BLaER1 treated with 17β-estradiol and CSF1 and Interleukin-3, amounts not matched to agents 10 nM and 100 nM (cell line): ENCODE data around the gene CX3CL1.
A peak's percentile ranks its signal among the peaks of the same experiment; 100 is the strongest.
"Not testable (repeated sequence)": the region's sequence is repeated elsewhere in the genome, so short reads cannot be mapped to it uniquely, and the experiment has no call there.

Source experiments
- H3K27ac ChIP-seq, 11 experiments: shearing (Covaris generic); formaldehyde crosslinking; 2 replicates each; pipeline ENCODE4 v1.8.1; 2022
- H3K27me3 ChIP-seq, 11 experiments: shearing (Covaris generic); formaldehyde crosslinking; 2 replicates each; pipeline ENCODE4 v1.8.1; 2022
- H3K36me3 ChIP-seq, 11 experiments: shearing (Covaris generic); formaldehyde crosslinking; 2 replicates each; pipeline ENCODE4 v1.8.1; 2022
- H3K4me1 ChIP-seq, 10 experiments: shearing (Covaris generic); formaldehyde crosslinking; 2 replicates each; pipeline ENCODE4 v1.8.1; 2022
- H3K4me2 ChIP-seq, 11 experiments: shearing (Covaris generic); formaldehyde crosslinking; 2 replicates each; pipeline ENCODE4 v1.8.1; 2022
- H3K4me3 ChIP-seq, 10 experiments: shearing (Covaris generic); formaldehyde crosslinking; 2 replicates each; pipeline ENCODE4 v1.8.1; 2022
- H3K9ac ChIP-seq, 11 experiments: shearing (Covaris generic); formaldehyde crosslinking; 2 replicates each; pipeline ENCODE4 v1.8.1; 2022
- H3K9me3 ChIP-seq, 11 experiments: shearing (Covaris generic); formaldehyde crosslinking; replicated peaks in 1 of 11; 2 replicates each; pipeline ENCODE4 v1.8.1; 2022
- H4K20me1 ChIP-seq, 11 experiments: shearing (Covaris generic); formaldehyde crosslinking; 2 replicates each; pipeline ENCODE4 v1.8.1; 2022
- Cebpa-rat ChIP-seq, 11 experiments: shearing (Covaris generic); IDR thresholded peaks; 2 replicates each; pipeline ENCODE4 v1.8.1; 2022

The CX3CL1 gene

GRCh38 chr16:57341441-57342303 lies 30.6 kb upstream of the CX3CL1 start:
- H3K4me1 ChIP-seq: peaks cover 27 to 40% (median 30%) of the 10 kb centered on the region in 10 experiments
- H3K27me3 ChIP-seq: no peaks in the 10 kb centered on the region
- TF ChIP-seq Cebpa-rat (IDR thresholded peaks at IDR 0.05): no peak
- no peak overlapping the region for H3K4me3 ChIP-seq
- no peak overlapping the region for H3K9ac ChIP-seq
- H3K9me3 ChIP-seq: peaks cover 5 to 20% (median 15%) of the 10 kb centered on the region in 11 experiments; a peak in 19 of 22 replicates
- no peak overlapping the region for H3K27ac ChIP-seq
- H4K20me1 ChIP-seq: no peaks in the 10 kb centered on the region
- no peaks in the 10 kb centered on the region for H3K36me3 ChIP-seq
- peak overlapping the region in 10 of 11 experiments; percentile 38 to 85 (median 58); a peak in 20 of 22 replicates for H3K4me2 ChIP-seq

GRCh38 chr16:57342606-57343005 lies 29.7 kb upstream of the CX3CL1 start:
- not testable (repeated sequence) for H3K27ac ChIP-seq

DNA sequence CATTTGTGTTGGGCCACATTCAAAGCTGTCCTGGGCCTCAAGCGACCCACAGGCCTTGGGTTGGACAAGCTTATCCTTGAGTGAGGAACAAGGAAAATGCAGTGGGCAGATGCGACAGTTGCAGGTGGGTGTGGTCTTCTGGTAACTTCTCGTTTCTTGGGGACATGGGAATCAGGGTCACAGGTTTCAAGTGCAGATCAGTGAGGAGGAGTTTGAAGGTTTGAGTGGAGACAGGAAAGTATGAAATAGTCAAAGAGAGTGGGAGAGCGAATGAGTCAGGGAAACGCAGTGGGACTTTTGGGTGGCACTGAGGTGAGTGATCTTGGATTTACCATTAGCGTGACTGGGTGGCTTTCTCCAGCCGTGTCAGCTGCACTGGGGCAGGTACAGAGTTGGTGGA lies 29.1 kb upstream of the CX3CL1 start:
- H3K27ac ChIP-seq: no peak overlapping the region
- H3K4me3 ChIP-seq: no peak overlapping the region
- no peak for TF ChIP-seq Cebpa-rat (IDR thresholded peaks at IDR 0.05)
- no peaks in the 10 kb centered on the region for H3K36me3 ChIP-seq
- H3K4me1 ChIP-seq: peaks cover 27 to 48% (median 30%) of the 10 kb centered on the region in 10 experiments
- no peaks in the 10 kb centered on the region for H4K20me1 ChIP-seq
- no peak overlapping the region for H3K9ac ChIP-seq
- peak overlapping the region in 2 of 11 experiments; percentile 29 to 33; a peak in 4 of 22 replicates for H3K4me2 ChIP-seq
- H3K27me3 ChIP-seq: peaks cover 0 to 7% (median 0%) of the 10 kb centered on the region in 11 experiments; a peak in 3 of 22 replicates
- H3K9me3 ChIP-seq: peaks cover 0 to 15% (median 10%) of the 10 kb centered on the region in 11 experiments; a peak in 16 of 22 replicates

More at GRCh38 chr16:57342606-57343005, 29.7 kb upstream of the CX3CL1 start:
- not testable (repeated sequence) for H4K20me1 ChIP-seq, H3K4me3 ChIP-seq, H3K9ac ChIP-seq, H3K27me3 ChIP-seq, H3K36me3 ChIP-seq
- Histone ChIP-seq H3K4me2 (peak overlapping the region in 1 of 11 experiments; percentile 33; a peak in 1 of 22 replicates), H3K9me3 (peaks cover 4 to 20% (median 15%) of the 10 kb centered on the region in 11 experiments; a peak in 17 of 22 replicates), H3K4me1 (peaks cover 27 to 41% (median 30%) of the 10 kb centered on the region in 10 experiments)

- Histone ChIP-seq H3K4me1 (peaks cover 34 to 53% (median 36%) of the 10 kb centered on the region in 10 experiments), H3K9me3 (peaks cover 0 to 15% (median 10%) of the 10 kb centered on the region in 11 experiments; a peak in 16 of 22 replicates)
- H3K9ac ChIP-seq, H3K36me3 ChIP-seq, H3K27me3 ChIP-seq, H4K20me1 ChIP-seq, H3K27ac ChIP-seq, H3K4me2 ChIP-seq, H3K4me3 ChIP-seq: not testable (repeated sequence)
Measured at GRCh38 chr16:57344094-57344493, 28.2 kb upstream of the CX3CL1 start.

- no peak overlapping the region for H3K9ac ChIP-seq
- H4K20me1 ChIP-seq: 0 out of 22 replicates have a peak, but pooled peaks cover 0 to 4% (median 0%) of the 10 kb centered on the region in 11 experiments
- no peak overlapping the region for H3K27ac ChIP-seq
- H3K4me3 ChIP-seq: no peak overlapping the region
- H3K27me3 ChIP-seq: peaks cover 0 to 10% (median 0%) of the 10 kb centered on the region in 11 experiments; a peak in 4 of 22 replicates
- TF ChIP-seq Cebpa-rat (IDR thresholded peaks at IDR 0.05): no peak
- H3K4me1 ChIP-seq: peaks cover 35 to 53% (median 38%) of the 10 kb centered on the region in 10 experiments
- H3K36me3 ChIP-seq: no peaks in the 10 kb centered on the region
- no peak overlapping the region for H3K4me2 ChIP-seq
- peaks cover 0 to 15% (median 10%) of the 10 kb centered on the region in 11 experiments; a peak in 16 of 22 replicates for H3K9me3 ChIP-seq
Measured at GRCh38 chr16:57345021-57345420, 27.3 kb upstream of the CX3CL1 start.

- Histone ChIP-seq H3K27ac (no peak overlapping the region), H3K4me1 (peaks cover 28 to 46% (median 32%) of the 10 kb centered on the region in 10 experiments), H3K4me3 (no peak overlapping the region), H3K36me3 (no peaks in the 10 kb centered on the region), H3K4me2 (peak overlapping the region in 5 of 11 experiments; percentile 18 to 37 (median 20); a peak in 5 of 22 replicates), H3K9ac (no peak overlapping the region), H3K9me3 (peaks cover 0 to 15% (median 10%) of the 10 kb centered on the region in 11 experiments; a peak in 16 of 22 replicates), H4K20me1 (0 out of 22 replicates have a peak, but pooled peaks cover 0 to 4% (median 0%) of the 10 kb centered on the region in 11 experiments), H3K27me3 (peaks cover 0 to 10% (median 0%) of the 10 kb centered on the region in 11 experiments; a peak in 4 of 22 replicates)
- TF ChIP-seq Cebpa-rat (IDR thresholded peaks at IDR 0.05): no peak
Measured at GRCh38 chr16:57345666-57346204, 26.6 kb upstream of the CX3CL1 start.

- Histone ChIP-seq H3K36me3 (no peaks in the 10 kb centered on the region), H3K9me3 (peaks cover 0 to 15% (median 10%) of the 10 kb centered on the region in 11 experiments; a peak in 16 of 22 replicates), H4K20me1 (peaks cover 0 to 4% (median 0%) of the 10 kb centered on the region in 11 experiments; a peak in 1 of 22 replicates), H3K9ac (no peak overlapping the region), H3K4me3 (no peak overlapping the region), H3K27ac (no peak overlapping the region), H3K4me2 (peak overlapping the region in 2 of 11 experiments; percentile 47 to 91; a peak in 4 of 22 replicates), H3K4me1 (peaks cover 16 to 31% (median 25%) of the 10 kb centered on the region in 10 experiments), H3K27me3 (peaks cover 0 to 10% (median 0%) of the 10 kb centered on the region in 11 experiments; a peak in 4 of 22 replicates)
- TF ChIP-seq Cebpa-rat (IDR thresholded peaks at IDR 0.05): no peak
Measured at GRCh38 chr16:57347858-57348257, 24.4 kb upstream of the CX3CL1 start.

DNA sequence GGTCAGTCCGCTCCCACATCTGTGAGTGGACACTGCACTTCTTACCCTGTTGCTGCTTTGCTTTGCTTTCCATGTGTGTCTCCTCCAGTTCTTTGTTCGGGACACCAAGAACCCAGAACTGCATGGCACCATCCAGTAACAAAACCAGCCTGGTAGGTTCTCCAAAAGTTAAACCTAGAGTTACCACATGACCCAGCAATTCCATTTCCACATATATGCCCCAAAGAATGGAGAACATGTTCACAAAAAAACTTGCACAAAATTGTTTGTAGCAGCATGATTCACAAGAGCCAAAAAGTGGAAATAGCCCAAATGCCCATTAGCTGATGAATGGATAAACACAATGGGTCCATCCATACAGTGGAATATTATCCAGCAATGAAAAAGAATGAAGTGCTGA lies 24.0 kb upstream of the CX3CL1 start:
- H3K27ac ChIP-seq: no peak overlapping the region
- H3K36me3 ChIP-seq: no peaks in the 10 kb centered on the region
- no peak overlapping the region for H3K4me3 ChIP-seq
- peak overlapping the region in 9 of 11 experiments; percentile 75 to 91 (median 82); a peak in 12 of 22 replicates for H3K4me2 ChIP-seq
- H4K20me1 ChIP-seq: peaks cover 0 to 4% (median 0%) of the 10 kb centered on the region in 11 experiments; a peak in 1 of 22 replicates
- H3K27me3 ChIP-seq: peaks cover 0 to 10% (median 0%) of the 10 kb centered on the region in 11 experiments; a peak in 4 of 22 replicates
- TF ChIP-seq Cebpa-rat (IDR thresholded peaks at IDR 0.05): no peak
- H3K4me1 ChIP-seq: peaks cover 16 to 28% (median 25%) of the 10 kb centered on the region in 10 experiments
- H3K9me3 ChIP-seq: peaks cover 0 to 15% (median 10%) of the 10 kb centered on the region in 11 experiments; a peak in 16 of 22 replicates
- no peak overlapping the region for H3K9ac ChIP-seq
